Adrenal gland (tissue), 5 donors: Measurements from ENCODE around the gene CLIC4.

Experiments
- CTCF ChIP-seq, 6 experiments: fragments of 450-650 bp in 4 of 6; fragments of 200-600 bp in 2 of 6; sonication (generic) in 1 of 6; IDR thresholded peaks; 1 replicate in 5 of 6; 2 replicates in 1 of 6; pipeline versions ENCODE4 v1.5.1 to v1.8.0; 2016 to 2021; ENCODE audit warnings: antibody characterized with exemption in 6 of 6, mild to moderate bottlenecking in 2 of 6, moderate library complexity in 1 of 6
- POLR2A ChIP-seq, 2 donors: fragments of 450-650 bp; IDR thresholded peaks; one replicate each; pipeline ENCODE4 v1.6.1; 2017; ENCODE audit warnings: antibody characterized with exemption in 2 of 2, mild to moderate bottlenecking in 2 of 2, moderate library complexity in 1 of 2
- donor health status: DM: no; HTN: no; CAD: no.

- TF ChIP-seq POLR2A (IDR thresholded peaks at IDR 0.05) (no peak), CTCF (IDR thresholded peaks at IDR 0.05) (no peak)
These were observed 33.9 kb upstream of the CLIC4 start for GRCh38 chr1:24711329-24711728.
